Keratinocyte (primary cell): ENCODE results near the gene IL17C.

Source experiments
- CTCF ChIP-seq, 3 experiments: IDR thresholded peaks in 1 of 3; conservative IDR thresholded peaks in 1 of 3; optimal IDR thresholded peaks in 1 of 3; 2 replicates in 2 of 3; 3 replicates in 1 of 3; pipeline versions ENCODE3 to v1.5.1; 2011; ENCODE audit warnings: low read length in 3 of 3, mild to moderate bottlenecking in 3 of 3, moderate library complexity in 2 of 3, control low read depth in 1 of 3, inconsistent platforms in 1 of 3; ENCODE audit not compliant: insufficient read depth in 2 of 3; ENCODE audit errors: extremely low read depth in 1 of 3
- EZH2 ChIP-seq: IDR thresholded peaks from one replicate; pipeline ENCODE4 v1.6.1; 2012; ENCODE audit warnings: inconsistent platforms, mild to moderate bottlenecking, low read length, moderate library complexity

- TF ChIP-seq CTCF (optimal IDR thresholded peaks at IDR 0.05 in 1 of 3, IDR thresholded peaks at IDR 0.05 in 1 of 3, conservative IDR thresholded peaks at IDR 0.05 in 1 of 3; ENCODE audit: extremely low read depth in 1 of 3, insufficient read depth in 2 of 3, low read length in 3 of 3) = no peak
- no peak for TF ChIP-seq EZH2
Observed at GRCh38 chr16:88622125-88622524, 16.2 kb upstream of the IL17C start.
